GM12878 (cell line): ENCODE results near the gene OTX2. TPM values are rescaled to one million over a fixed set of nuclear protein-coding genes. Genes with fewer than 3 reads are reported as not detected.

ENCODE experiments used
- ATAC-seq: fragments of 200-7000 bp; cut with Tn5 transposase; 3 replicates; pipeline ENCODE4 v1.9.1; 2020; ENCODE audit warnings: mild to moderate bottlenecking, moderate library complexity
- BruUV-seq: library from RNA; stranded (reverse); fragments of 400-500 nt; replicated peaks from 2 replicates; lab custom pipeline; 2021; lab: Mats Ljungman, UMichigan
- CTCF ChIA-PET: fragments of 300-600 bp; sonication (Branson Sonifier 250); formaldehyde crosslinking; extraction: SDS; loops from one replicate; lab custom pipeline; 2021; ENCODE audit warnings: inconsistent platforms; lab: Yijun Ruan, JAX
- POLR2A ChIA-PET: fragments of 350-600 bp; formaldehyde crosslinking; extraction: SDS; loops from one replicate; lab custom pipeline; 2021; ENCODE audit warnings: inconsistent platforms; lab: Charles Lee
- RAD21 ChIA-PET: fragments of 300-600 bp; sonication (Branson Sonifier 250); formaldehyde crosslinking; loops from one replicate; lab custom pipeline; 2023; ENCODE audit warnings: antibody characterized with exemption; ENCODE audit not compliant: unreplicated experiment; lab: Charles Lee
- SMC1A ChIA-PET: fragments of 300-600 bp; sonication (Branson Sonifier 250); formaldehyde crosslinking; loops from one replicate; lab custom pipeline; 2023; ENCODE audit not compliant: unreplicated experiment, uncharacterized antibody; lab: Charles Lee
- DNase-seq: peaks from one replicate; pipeline ENCODE4 v3.0.0-alpha.2; 2011; ENCODE audit warnings: low read depth, low spot score
- FAIRE-seq: peaks from 3 replicates; lab custom pipeline; 2011; peaks lifted over from hg19 to GRCh38; lab: Jason Lieb, UNC
- H2AFZ ChIP-seq: 2 replicates; pipeline ENCODE4 v1.6.0; 2011; ENCODE audit warnings: low read depth, low read length, control low read depth; ENCODE audit not compliant: control insufficient read depth
- H3K27ac ChIP-seq: 2 replicates; pipeline ENCODE4 v1.5.1; 2011; ENCODE audit warnings: control low read depth; ENCODE audit not compliant: control insufficient read depth, insufficient read depth
- H3K27me3 ChIP-seq, 2 experiments: replicated peaks in 1 of 2; 2 replicates each; pipeline versions ENCODE4 v1.6.0 to v1.6.1; 2011; ENCODE audit warnings: low read length in 1 of 2; ENCODE audit not compliant: control insufficient read depth in 2 of 2, insufficient read depth in 2 of 2
- H3K36me3 ChIP-seq, 2 experiments: 2 replicates each; pipeline ENCODE4 v1.5.1; 2011; ENCODE audit warnings: low read length in 1 of 2; ENCODE audit not compliant: control insufficient read depth in 2 of 2, insufficient read depth in 2 of 2
- H3K4me1 ChIP-seq: 2 replicates; pipeline ENCODE4 v1.6.1; 2011; ENCODE audit warnings: mild to moderate bottlenecking, low read length, moderate library complexity, mixed read lengths; ENCODE audit not compliant: control insufficient read depth, insufficient read depth
- H3K4me2 ChIP-seq: 2 replicates; pipeline ENCODE4 v1.6.0; 2011; ENCODE audit warnings: control low read depth; ENCODE audit not compliant: control insufficient read depth, insufficient read depth
- H3K4me3 ChIP-seq: fragments of 200-600 bp; sonication (generic); 2 replicates; pipeline ENCODE4 v1.5.1; 2016
- H3K79me2 ChIP-seq: 2 replicates; pipeline ENCODE4 v1.6.0; 2011; ENCODE audit warnings: low read length; ENCODE audit not compliant: control insufficient read depth, insufficient read depth
- H3K9ac ChIP-seq: 2 replicates; pipeline ENCODE4 v1.8.0; 2011; ENCODE audit warnings: low read length, control low read depth, mixed read lengths; ENCODE audit not compliant: control insufficient read depth, insufficient read depth
- H3K9me3 ChIP-seq: replicated peaks from 3 replicates; pipeline ENCODE4 v1.5.1; 2011; ENCODE audit warnings: mild to moderate bottlenecking, low read length; ENCODE audit not compliant: control insufficient read depth, insufficient read depth
- H4K20me1 ChIP-seq: 2 replicates; pipeline ENCODE4 v1.6.0; 2011; ENCODE audit not compliant: control insufficient read depth, insufficient read depth
- BCL3 ChIP-seq: IDR thresholded peaks from 2 replicates; pipeline ENCODE4 v1.6.1; 2011; ENCODE audit warnings: borderline replicate concordance, low read depth, mild to moderate bottlenecking, moderate library complexity, low read length; ENCODE audit not compliant: insufficient read depth, poor library complexity, severe bottlenecking
- CTCF ChIP-seq, 3 experiments: IDR thresholded peaks in 2 of 3; conservative IDR thresholded peaks in 1 of 3; 2 replicates each; pipeline ENCODE4 v1.5.1; 2011; ENCODE audit warnings: low read depth in 3 of 3, low read length in 3 of 3, mild to moderate bottlenecking in 3 of 3, control low read depth in 2 of 3, moderate library complexity in 2 of 3, inconsistent platforms in 1 of 3, mixed read lengths in 1 of 3; ENCODE audit not compliant: control insufficient read depth in 2 of 3, insufficient read depth in 1 of 3; ENCODE audit errors: extremely low read depth in 1 of 3
- E4F1 ChIP-seq: fragments of 450-650 bp; IDR thresholded peaks from 2 replicates; pipeline ENCODE4 v1.6.1; 2018; ENCODE audit warnings: borderline replicate concordance, mild to moderate bottlenecking; ENCODE audit not compliant: partially characterized antibody
- FOS ChIP-seq: IDR thresholded peaks from 3 replicates; pipeline ENCODE4 v1.6.1; 2011; ENCODE audit warnings: borderline replicate concordance; ENCODE audit not compliant: insufficient read length; ENCODE audit errors: extremely low read depth
- HDAC6 ChIP-seq: fragments of 200-600 bp; sonication (generic); IDR thresholded peaks from one replicate; pipeline ENCODE4 v1.8.0; 2017; ENCODE audit warnings: antibody characterized with exemption; ENCODE audit not compliant: unreplicated experiment
- HDGF ChIP-seq: fragments of 450-650 bp; IDR thresholded peaks from 2 replicates; pipeline ENCODE4 v1.6.1; 2016; ENCODE audit warnings: antibody characterized with exemption
- SMAD5 ChIP-seq: IDR thresholded peaks from 2 replicates; pipeline ENCODE4 v1.6.1; 2016; ENCODE audit warnings: antibody characterized with exemption, low read depth
- SRF ChIP-seq, 2 experiments: IDR thresholded peaks; 2 replicates each; pipeline ENCODE4 v1.6.1; 2011; ENCODE audit warnings: low read depth in 2 of 2, low read length in 2 of 2, mild to moderate bottlenecking in 1 of 2, moderate library complexity in 1 of 2
- WRNIP1 ChIP-seq: IDR thresholded peaks from 2 replicates; pipeline ENCODE4 v1.6.1; 2011; ENCODE audit warnings: low read depth, low read length, improper control_type of control experiment, borderline replicate concordance
- YBX1 ChIP-seq: fragments of 450-650 bp; IDR thresholded peaks from 2 replicates; pipeline ENCODE4 v1.6.1; 2016; ENCODE audit warnings: antibody characterized with exemption
- ZBTB4 ChIP-seq: fragments of 450-650 bp; formaldehyde crosslinking; IDR thresholded peaks from 2 replicates; pipeline ENCODE4 v1.4.0; 2022; ENCODE audit warnings: mild to moderate bottlenecking, moderate library complexity
- WGBS: methylation state at CpG from one replicate; pipeline ENCODE4 v1.1.6; 2016; ENCODE audit warnings: low lambda C conversion rate; ENCODE audit not compliant: insufficient replicate concordance, insufficient coverage; ENCODE audit errors: missing lambda C conversion rate; 5-methylcytosine and 5-hydroxymethylcytosine counted together
- in situ Hi-C: fragments of 300-500 bp; cut with MboI; formaldehyde crosslinking; loops from 9 replicates; pipeline ENCODE4 v1.14.3; 2018; ENCODE audit warnings: mixed read lengths
- intact Hi-C: fragments of 100-400 bp; cut with micrococcal nuclease; formaldehyde crosslinking; loops from one replicate; pipeline ENCODE4 v1.14.2; 2022; ENCODE audit not compliant: unreplicated experiment
- polyA plus RNA-seq, 11 experiments: library from polyadenylated mRNA; depleted of rRNA in 4 of 11; unstranded in 6 of 11; stranded (reverse) in 5 of 11; fragments of >200 nt; fragmentation: Nextera tagmentation in 4 of 11; fragmentation: Illumina TruSeq in 1 of 11; extraction: Ambion mirVana in 4 of 11; extraction: Trizol in 1 of 11; gene quantifications; 1 replicate in 1 of 11; 2 replicates in 10 of 11; pipeline versions ENCODE4 v1.2.1 to v1.2.3, GENCODE V29; 2011 to 2016; ENCODE audit warnings: inconsistent platforms in 2 of 11, missing spikeins in 2 of 11, low read depth in 1 of 11
- total RNA-seq, 4 experiments: library from RNA; depleted of rRNA in 3 of 4; stranded (reverse); fragments of >200 nt in 3 of 4; fragmentation: Illumina TruSeq in 1 of 4; extraction: Trizol in 1 of 4; gene quantifications; 2 replicates each; pipeline versions ENCODE4 v1.2.1 to v1.2.3, GENCODE V29; 2013 to 2021

The OTX2 gene
- total and polyA plus RNA-seq, 10 of the 15 experiments (the other 5 are each of a cell fraction or from before 2014, with no cell fraction given), result not detected

GRCh38 chr14:56808383-56809269, 1.7 kb downstream of the OTX2 start:
- no peak for ATAC-seq
- peaks cover 2% of the 10 kb centered on the region; the same call in 2 of the 3 replicates for H3K9me3 ChIP-seq
- SMC1A ChIA-PET, result no interaction called here
- TF ChIP-seq SMAD5, result no peak
- no peak for TF ChIP-seq HDGF
- TF ChIP-seq CTCF (IDR thresholded peaks at IDR 0.05 in 2 of 3, conservative IDR thresholded peaks at IDR 0.05 in 1 of 3; ENCODE audit: control insufficient read depth in 2 of 3, extremely low read depth in 1 of 3, insufficient read depth in 1 of 3, low read depth in 3 of 3, low read length in 3 of 3), result no peak
- TF ChIP-seq WRNIP1, result no peak
- no peak for TF ChIP-seq HDAC6
- no peak for TF ChIP-seq E4F1
- TF ChIP-seq BCL3, result no peak
- no peak for TF ChIP-seq YBX1
- no peak for TF ChIP-seq SRF (IDR thresholded peaks at IDR 0.05; ENCODE audit: low read depth in 2 of 2, low read length in 2 of 2)
- TF ChIP-seq FOS, result no peak
- TF ChIP-seq ZBTB4 (CRISPR knock-in tag), result no peak

More at GRCh38 chr14:56808383-56809269, 1.7 kb downstream of the OTX2 start:
- in situ Hi-C loops, result no loop called here
- H2AFZ ChIP-seq, result no peak overlapping the region
- no TSS peak for BruUV-seq
- peaks cover 11 to 55% of the 10 kb centered on the region in 2 experiments for H3K27me3 ChIP-seq
- FAIRE-seq, result no peak
- no peak overlapping the region for H3K27ac ChIP-seq
- WGBS, result 51% methylated on average over 55 of the region's 71 CpGs
- H4K20me1 ChIP-seq, result no peaks in the 10 kb centered on the region
- intact Hi-C loops, result no loop called here
- POLR2A ChIA-PET, result no interaction called here
- no peak for DNase-seq
- no peaks in the 10 kb centered on the region for H3K4me1 ChIP-seq
- no peak overlapping the region for H3K9ac ChIP-seq
- RAD21 ChIA-PET, result no interaction called here
- H3K4me2 ChIP-seq, result no peak overlapping the region
- H3K79me2 ChIP-seq, result no peaks in the 10 kb centered on the region
- H3K36me3 ChIP-seq, result no peaks in the 10 kb centered on the region
- CTCF ChIA-PET, result no interaction called here
- no peak overlapping the region for H3K4me3 ChIP-seq
